Renal pelvis (tissue), 4 donors: Measurements from ENCODE around the gene TSC22D4. TPM values are rescaled to one million over a fixed set of nuclear protein-coding genes. Genes with fewer than 3 reads are reported as not detected.
"Not testable (repeated sequence)": the region's sequence is repeated elsewhere in the genome, so short reads cannot be mapped to it uniquely, and the experiment has no call there.

Source experiments
- DNase-seq: peaks from one replicate; pipeline ENCODE4 v3.0.0-alpha.2; 2013
- polyA plus RNA-seq, 3 donors: library from polyadenylated mRNA; unstranded; fragments of 120-200 nt; gene quantifications; one replicate each; pipeline ENCODE4 v1.2.1, GENCODE V29; 2013; ENCODE audit not compliant: insufficient read length in 3 of 3

Gene TSC22D4
- polyA plus RNA-seq, 3 donors = 48.2 to 57.9 (median 55.5) TPM

DNA sequence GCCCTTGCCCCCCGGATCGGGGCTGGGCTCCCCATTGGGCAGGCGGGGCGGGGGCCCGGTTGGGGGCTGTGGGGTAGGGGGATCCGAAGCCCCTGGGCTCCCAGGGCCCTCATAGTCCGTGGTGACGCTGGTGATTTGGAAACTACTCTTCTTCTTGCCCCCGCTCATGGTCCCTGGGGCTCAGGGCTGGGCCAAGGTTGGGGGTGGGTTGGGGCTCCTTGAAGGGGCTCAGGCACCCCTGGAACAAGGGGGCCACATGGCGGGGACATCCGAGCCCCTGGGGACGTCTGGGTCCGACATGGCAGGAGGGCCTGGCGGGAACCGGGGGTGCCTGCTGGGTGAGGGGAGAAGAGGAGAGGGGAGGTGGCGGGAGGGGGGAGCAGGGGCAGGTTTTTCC lies 1.1 kb downstream of the TSC22D4 start:
- DNase-seq = no peak

GRCh38 chr7:100476903-100477870 lies 1.8 kb downstream of the TSC22D4 start:
- no peak for DNase-seq

DNA sequence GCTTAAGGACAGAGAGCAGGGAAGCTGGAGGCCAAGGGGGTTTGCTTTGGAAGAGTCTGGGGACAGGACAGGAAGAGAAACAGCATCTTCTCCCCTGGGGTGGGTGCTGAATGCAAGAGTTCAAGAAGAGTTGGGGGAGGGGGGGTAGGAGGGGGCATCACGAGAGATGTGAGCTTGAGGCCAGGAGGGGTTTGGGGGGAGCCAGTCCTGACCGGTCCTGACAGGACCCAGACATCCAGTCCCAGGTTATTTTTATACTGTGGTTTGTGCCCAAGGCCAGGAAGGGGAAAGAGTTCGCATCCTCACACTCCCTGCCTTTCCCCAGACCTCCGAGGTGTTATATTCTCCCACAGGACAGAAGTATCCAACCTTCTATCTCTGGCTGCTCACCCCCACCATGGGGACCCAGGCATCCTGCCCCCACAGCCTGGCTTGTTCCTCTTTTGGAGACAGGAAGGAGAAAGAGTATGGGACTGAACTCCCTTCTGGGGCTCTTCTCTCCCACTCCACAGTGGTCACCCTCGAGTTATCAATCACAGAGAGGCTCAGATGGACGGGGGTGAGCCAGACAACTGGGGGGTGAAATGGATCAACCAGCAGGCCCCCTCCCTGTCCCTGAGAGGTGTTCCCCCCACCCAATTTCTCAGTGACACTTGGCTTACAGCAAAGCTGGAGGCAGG lies 2.8 kb downstream of the TSC22D4 start:
- DNase-seq = no peak

DNA sequence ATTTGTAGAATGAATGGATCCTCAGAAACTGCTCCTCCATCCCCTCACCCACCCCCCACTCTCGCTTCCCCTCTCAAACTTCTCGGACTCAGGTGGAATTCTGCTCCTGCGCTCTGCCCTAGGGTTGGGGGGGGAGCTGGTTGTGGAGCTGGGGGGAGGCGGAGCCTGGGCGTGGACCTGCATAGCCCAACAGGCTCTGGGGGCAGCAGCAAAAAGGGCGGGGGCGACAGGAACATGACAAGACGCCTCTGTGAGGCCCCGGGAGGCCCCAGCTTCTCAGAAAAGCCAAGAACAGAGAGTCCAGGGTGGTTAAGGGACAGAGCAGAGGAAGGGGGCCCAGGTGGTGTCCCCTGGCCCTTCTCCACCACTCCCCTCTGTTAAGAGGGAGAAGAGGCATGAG lies 3.5 kb downstream of the TSC22D4 start:
- DNase-seq = no peak

DNA sequence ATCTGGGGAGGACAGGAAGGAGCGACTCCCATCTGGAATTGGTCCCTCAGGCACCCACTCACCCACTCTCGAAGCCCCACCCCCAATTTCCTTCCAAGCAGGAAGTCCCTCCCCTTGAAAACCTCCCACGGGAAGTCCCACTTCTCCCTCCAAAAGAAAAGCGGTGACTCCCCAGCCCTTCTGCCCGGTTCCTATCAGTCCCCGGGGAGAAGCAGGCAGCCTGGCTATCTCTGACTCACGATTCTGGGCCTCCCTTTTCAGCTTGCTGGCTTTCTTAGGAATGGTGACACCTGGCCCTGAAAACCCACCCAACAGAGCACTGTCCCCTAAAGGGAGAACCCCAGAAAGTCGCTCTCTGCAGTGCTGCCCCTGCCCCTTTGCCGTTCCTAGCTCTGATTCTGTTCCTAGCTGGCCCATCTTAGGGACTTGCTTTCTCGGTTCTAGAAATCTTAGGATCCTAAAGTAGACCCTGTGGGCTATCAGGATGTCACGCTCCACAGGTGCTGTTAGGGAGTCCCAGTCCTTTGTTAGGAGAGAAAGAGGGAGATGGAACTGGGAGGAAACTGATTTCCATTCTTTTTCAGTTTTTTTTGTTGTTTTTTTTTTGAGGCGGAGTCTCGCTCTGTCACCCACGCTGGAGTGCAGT lies 6.0 kb downstream of the TSC22D4 start:
- no peak for DNase-seq

GRCh38 chr7:100472121-100472851 lies 6.7 kb downstream of the TSC22D4 start:
- DNase-seq = no peak

GRCh38 chr7:100471021-100471420 lies 8.0 kb downstream of the TSC22D4 start:
- no peak for DNase-seq

GRCh38 chr7:100469227-100470044 lies 9.6 kb downstream of the TSC22D4 start:
- DNase-seq = no peak

DNA sequence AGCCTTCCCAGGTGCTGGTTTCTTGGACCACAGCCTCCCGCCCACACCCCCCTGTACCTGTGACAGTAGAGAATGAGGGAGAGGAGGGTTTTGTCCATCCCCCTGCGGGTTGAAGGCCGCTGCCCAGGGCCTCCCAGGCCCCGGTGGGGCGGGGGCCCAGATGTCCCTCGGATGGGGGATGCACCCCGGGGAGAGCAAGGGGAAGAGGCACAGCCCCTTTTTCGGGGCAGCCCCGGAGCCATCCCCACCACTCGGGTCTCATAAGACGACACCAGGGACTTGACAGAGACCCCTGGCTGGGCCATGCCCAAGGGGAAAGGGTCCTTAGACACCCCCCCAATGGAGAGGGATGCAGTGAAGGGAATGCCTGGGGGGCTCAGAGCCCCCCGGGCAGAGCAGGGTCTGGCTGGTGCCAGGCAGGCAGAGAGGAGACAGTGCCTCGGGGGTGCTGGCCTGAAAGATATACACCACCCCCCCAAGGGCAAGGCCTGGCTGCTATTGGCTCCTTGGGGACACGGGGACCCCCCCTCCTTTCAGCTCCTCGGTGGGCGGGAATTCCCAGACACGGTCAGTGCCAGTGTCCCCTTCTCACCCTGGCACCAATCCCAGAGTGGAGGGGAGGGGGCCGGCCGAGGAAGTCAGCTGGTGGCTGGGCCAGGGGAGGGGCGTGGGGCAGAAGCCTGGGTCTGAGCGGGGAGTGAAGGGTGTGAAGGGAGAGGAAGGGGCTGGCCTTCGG lies 11.2 kb downstream of the TSC22D4 start:
- DNase-seq = no peak

- DNase-seq = no peak
Observed at GRCh38 chr7:100466653-100467605, 12.1 kb downstream of the TSC22D4 start.

DNA sequence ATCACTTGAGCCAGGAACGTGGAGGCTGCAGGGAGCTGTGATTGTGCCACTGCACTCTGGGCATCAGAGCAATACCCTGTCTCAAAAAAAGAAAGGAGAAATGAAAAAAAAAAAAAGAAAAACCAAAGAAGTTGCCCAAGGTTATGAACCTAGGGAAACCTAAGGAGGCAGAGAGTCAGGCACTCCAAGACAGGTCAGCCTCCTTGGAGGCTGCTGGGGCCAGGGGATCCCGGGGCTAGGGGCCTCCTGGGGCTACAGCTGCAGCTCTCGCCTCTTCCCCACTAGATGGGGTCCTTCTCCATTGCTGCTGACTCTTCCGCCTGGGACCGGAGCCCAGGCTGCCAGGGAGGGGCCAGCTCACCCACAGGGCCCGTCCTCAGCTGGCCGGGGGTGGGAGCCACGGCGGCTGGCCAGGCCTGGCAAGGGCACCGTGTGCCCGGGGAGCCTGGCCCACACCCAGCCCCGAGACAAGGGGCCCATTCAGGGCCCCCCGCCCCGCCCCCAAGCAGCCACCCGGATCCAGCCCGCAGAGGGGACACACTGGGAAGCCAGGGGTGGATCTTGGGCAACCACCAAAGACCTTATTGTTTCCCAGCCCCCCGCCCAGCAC lies 13.2 kb downstream of the TSC22D4 start:
- peak; percentile 62 for DNase-seq

GRCh38 chr7:100465299-100465698 lies 13.7 kb downstream of the TSC22D4 start:
- DNase-seq = no peak

GRCh38 chr7:100464791-100465190 lies 14.2 kb downstream of the TSC22D4 start:
- DNase-seq = no peak

- no peak for DNase-seq
Observed at GRCh38 chr7:100464210-100464660, 14.8 kb downstream of the TSC22D4 start, which contains the start of gene SPACDR. TSS of gene SPACDR (minus strand) at chr7:100464260. CDS start at chr7:100464025, 235 bp downstream.

GRCh38 chr7:100457033-100457432 lies 22.0 kb downstream of the TSC22D4 start:
- DNase-seq = no peak

GRCh38 chr7:100456562-100456961 lies 22.5 kb downstream of the TSC22D4 start:
- DNase-seq = no peak

DNA sequence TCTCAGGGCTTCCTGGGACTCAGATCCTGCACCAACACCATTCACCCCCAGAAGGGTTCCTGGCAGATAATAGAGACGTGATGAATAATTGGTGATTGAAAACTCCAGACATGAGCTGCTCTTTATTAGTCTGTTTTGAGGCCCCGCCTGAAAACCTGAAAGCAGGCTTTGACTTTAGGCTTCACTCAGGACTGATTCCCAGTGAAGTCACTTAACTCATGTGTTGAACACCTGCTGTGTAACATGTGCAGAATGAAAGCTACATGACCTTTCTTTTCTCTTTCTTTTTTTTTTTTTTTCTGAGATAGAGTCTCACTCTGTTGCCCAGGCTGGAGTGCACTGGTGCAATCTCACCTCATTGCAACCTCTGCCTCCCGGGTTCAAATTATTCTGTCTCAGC lies 23.8 kb downstream of the TSC22D4 start:
- DNase-seq = no peak

DNA sequence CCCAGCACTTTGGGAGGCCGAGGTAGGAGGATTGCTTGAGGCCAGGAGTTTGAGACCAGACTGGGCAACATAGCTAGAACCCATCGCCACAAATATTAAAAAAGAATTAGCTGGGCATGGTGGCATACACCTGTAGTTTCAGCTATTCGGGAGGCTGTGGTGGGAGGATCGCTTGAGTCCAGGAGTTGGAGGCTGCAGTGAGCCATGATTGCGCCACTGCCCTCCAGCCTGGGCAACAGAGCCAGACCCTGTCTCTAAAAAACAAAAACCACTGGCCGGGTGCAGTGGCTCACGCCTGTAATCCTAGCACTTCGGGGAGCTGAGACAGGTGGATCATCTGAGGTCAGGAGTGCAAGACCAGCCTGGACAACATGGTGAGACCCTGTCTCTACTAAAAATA lies 25.2 kb downstream of the TSC22D4 start:
- not testable (repeated sequence) for DNase-seq
